LoVo (cell line): ENCODE measurements around the gene ZFHX3.

Experiments
- DNase-seq: peaks from one replicate; pipeline ENCODE4 v3.0.0-alpha.2; 2016; ENCODE audit warnings: low spot score

Gene ZFHX3

DNA sequence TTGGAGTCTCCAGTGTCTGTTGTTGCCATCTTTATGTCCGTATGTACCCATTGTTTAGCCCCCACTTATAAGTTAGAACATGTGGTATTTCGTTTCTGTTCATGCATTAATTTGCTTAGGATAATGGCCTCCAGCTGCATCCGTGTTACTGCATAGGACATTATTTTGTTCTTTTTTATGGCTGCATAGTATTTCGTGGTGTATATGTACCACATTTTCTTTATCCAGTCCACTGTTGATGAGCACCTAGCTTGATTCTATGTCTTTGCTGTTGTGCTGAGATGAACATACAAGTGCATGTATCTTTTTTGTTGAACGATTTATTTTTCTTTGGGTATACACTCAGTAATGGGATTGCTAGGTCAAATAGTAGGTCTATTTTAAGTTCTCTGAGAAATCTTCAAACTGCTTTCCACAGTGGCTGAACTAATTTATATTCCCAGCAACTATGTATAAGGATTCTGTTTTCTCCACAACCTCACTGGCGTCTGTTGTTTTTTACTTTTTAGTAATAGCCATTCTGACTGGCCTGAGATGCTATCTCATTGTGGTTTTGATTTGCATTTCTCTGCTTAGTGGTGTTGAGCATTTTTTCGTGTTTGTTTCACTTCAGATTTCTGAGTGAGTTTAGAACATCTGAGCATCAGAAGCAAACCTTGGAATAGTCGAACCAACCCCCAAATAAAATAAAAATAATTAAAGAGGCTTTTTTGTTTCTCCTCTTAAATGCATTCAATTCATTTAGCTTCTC is 304.7 kb downstream of the ZFHX3 start:
- no peak for DNase-seq

DNA sequence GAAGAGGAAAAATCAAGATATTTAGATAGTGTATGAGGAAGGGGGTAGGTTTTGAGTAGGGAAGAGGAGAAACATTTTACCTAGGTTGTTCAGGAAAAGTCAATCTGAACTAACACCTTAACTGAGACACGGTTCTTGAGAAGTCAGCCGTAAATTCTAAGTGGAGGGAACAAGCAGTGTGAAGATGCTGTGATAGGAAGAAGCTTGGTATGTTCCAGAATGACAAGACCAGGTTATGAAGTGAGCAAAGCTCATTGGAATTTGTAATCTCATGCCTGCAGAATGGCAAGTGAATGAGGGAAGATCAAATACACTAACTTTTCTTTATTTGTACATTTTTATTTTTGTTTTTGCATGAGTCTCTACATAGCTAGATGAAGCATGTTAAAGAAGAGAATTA is 307.6 kb downstream of the ZFHX3 start:
- no peak for DNase-seq

DNA sequence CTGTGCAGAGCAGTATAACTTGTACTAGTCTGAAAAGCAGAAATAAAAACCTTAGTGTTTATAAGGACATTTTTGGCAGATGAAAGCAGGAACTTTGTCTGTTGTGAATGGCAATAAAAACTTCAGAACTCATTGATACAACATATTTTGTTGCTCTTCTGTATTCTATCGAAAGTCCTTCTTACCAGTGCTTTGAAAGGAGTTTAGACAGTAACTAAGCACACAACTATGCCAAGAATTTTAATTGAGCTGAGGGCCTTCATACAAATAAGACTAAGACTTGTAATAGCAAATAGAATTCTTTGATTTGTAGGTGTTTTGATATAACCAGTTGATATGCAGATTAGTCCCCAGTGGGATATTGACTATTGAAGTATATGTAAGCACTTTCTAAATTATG is 308.4 kb downstream of the ZFHX3 start:
- peak; percentile 27 for DNase-seq

DNA sequence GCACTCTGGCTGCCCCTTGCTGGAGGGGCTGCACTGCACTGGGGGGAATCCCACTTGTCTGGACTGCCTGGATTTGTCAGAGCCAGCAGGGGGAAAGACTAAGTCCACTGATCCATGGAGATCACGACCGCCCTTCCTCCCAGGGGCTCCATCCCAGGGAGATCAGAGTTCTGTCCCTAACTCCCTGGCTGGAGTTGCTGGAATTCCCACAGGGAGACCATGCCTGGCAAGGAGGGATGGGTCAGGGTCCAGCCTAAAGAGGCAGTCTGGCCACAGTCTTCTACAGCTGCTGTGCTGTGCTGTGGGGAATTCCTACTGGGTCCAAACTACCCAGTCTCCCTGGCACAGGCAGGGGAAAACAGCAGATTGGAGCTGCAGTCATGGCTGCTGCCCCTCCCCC is 311.9 kb downstream of the ZFHX3 start:
- no peak for DNase-seq
